SH-SY5Y (cell line): ENCODE results near the gene PRDX5.

Source experiments
- GATA2 ChIP-seq: IDR thresholded peaks from 2 replicates; pipeline ENCODE4 v1.6.1; 2011; ENCODE audit warnings: mild to moderate bottlenecking, low read depth, low read length
- GATA3 ChIP-seq: IDR thresholded peaks from 2 replicates; pipeline ENCODE4 v1.6.1; 2011; ENCODE audit warnings: low read depth, mild to moderate bottlenecking, low read length, moderate library complexity

GRCh38 chr11:64357446-64357845 is 39.5 kb downstream of the PRDX5 start:
- no peak for TF ChIP-seq GATA2
- TF ChIP-seq GATA3, result no peak
